IMR-90 (cell line): ENCODE data around the gene CD72.

Source experiments
- BHLHE40 ChIP-seq: fragments of 150-350 bp; IDR thresholded peaks from 2 replicates; pipeline ENCODE4 v1.6.1; 2016; ENCODE audit warnings: mild to moderate bottlenecking, low read depth, low read length
- POLR2A ChIP-seq: IDR thresholded peaks from 2 replicates; pipeline ENCODE4 v1.6.1; 2012; ENCODE audit warnings: mild to moderate bottlenecking, low read depth, low read length
- RAD21 ChIP-seq: IDR thresholded peaks from 2 replicates; pipeline ENCODE4 v1.6.1; 2012; ENCODE audit warnings: low read length, improper control_type of control experiment
- RFX5 ChIP-seq: IDR thresholded peaks from 2 replicates; pipeline ENCODE4 v1.8.0; 2012; ENCODE audit warnings: low read depth, mild to moderate bottlenecking, low read length, moderate library complexity
- SMC3 ChIP-seq: fragments of 150-350 bp; IDR thresholded peaks from 2 replicates; pipeline ENCODE4 v1.6.1; 2016; ENCODE audit warnings: low read depth, mild to moderate bottlenecking, antibody characterized with exemption, low read length, moderate library complexity

DNA sequence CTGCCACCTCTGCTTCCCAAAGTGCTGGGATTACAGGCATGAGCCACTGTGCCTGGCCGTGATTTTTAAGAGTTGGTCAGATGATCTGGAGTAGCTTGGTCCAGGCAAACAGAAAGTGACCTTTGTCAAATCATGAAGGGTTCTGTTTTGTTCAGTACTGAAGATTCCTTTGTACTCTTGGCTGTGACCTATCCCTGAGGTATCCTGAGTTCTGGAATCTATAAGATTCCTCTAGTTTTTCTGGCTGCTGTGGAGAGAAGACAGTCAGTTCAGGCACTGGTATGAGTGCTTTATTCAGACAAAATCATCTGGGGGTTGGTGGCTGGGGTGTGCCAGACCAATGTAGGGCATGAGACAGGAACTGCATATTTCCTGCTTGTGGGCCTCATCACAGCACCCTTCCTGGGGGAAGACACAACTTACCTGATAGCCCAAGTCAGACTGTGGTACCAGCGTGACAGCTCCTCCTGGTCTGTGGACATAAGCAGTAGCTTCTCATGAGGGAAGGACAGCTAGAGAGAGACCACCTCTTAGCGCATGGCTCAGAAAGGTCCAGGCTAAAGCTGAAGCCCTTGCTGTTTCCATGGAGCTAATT is 43.6 kb upstream of the CD72 start:
- TF ChIP-seq RAD21 (no peak), POLR2A (no peak), RFX5 (no peak), SMC3 (no peak), BHLHE40 (no peak)
